HUES6 (cell line): ENCODE measurements around the gene DNAAF9.

Experiments
- H3K27ac ChIP-seq: 2 replicates; pipeline ENCODE4 v1.7.0; 2013; ENCODE audit warnings: low read depth, mild to moderate bottlenecking, low read length, inconsistent platforms
- H3K27me3 ChIP-seq: 2 replicates; pipeline ENCODE4 v1.6.1; 2013; ENCODE audit warnings: low read length; ENCODE audit not compliant: control insufficient read depth, insufficient read depth
- H3K36me3 ChIP-seq: 2 replicates; pipeline ENCODE4 v1.6.1; 2013; ENCODE audit warnings: low read length; ENCODE audit not compliant: control insufficient read depth, insufficient read depth
- H3K4me1 ChIP-seq: 2 replicates; pipeline ENCODE4 v1.6.1; 2013; ENCODE audit warnings: low read length; ENCODE audit not compliant: control insufficient read depth, insufficient read depth
- H3K4me3 ChIP-seq: 2 replicates; pipeline ENCODE4 v1.5.1; 2013; ENCODE audit warnings: low read depth, low read length
- H3K9ac ChIP-seq: one replicate; pipeline ENCODE4 v1.6.1; 2013; ENCODE audit warnings: mild to moderate bottlenecking, low read length
- H3K9me3 ChIP-seq: 2 replicates; pipeline ENCODE4 v1.6.1; 2013; ENCODE audit warnings: low read depth, low read length; ENCODE audit not compliant: control insufficient read depth, insufficient read depth

Gene DNAAF9

DNA sequence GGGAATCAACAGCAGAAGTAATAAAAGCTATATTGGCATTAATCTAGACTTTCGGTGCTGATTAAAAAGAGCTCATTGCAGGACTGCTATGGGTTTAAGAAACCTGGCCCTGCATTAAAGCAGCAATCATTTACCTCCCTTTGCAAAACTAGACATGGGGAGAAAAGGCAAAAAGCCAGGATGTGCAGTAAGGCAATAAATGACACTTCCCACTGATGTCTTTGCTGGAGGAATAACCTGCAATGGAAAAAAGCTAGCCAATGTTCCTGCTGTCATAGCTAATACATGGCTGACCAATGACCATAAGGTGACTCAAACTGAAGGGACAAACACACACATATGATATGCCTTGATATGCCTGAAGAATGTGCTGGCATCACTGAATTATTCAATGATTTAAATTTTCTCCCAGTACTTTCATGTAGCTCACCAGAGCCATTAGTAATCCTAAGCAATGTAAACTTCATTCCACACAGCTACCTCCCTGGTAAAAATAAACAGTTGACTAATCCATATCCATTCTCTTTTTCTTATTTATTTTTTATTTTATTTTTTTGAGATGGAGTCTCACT lies 8.7 kb downstream of the DNAAF9 start:
- H3K4me3 ChIP-seq = no peak overlapping the region
- H3K27me3 ChIP-seq = no peaks in the 10 kb centered on the region
- no peak overlapping the region for H3K9ac ChIP-seq
- H3K36me3 ChIP-seq = no peaks in the 10 kb centered on the region
- no peaks in the 10 kb centered on the region for H3K4me1 ChIP-seq
- H3K27ac ChIP-seq = no peak overlapping the region
- H3K9me3 ChIP-seq = peaks cover 10% of the 10 kb centered on the region; the same call in 1 of the 2 replicates

DNA sequence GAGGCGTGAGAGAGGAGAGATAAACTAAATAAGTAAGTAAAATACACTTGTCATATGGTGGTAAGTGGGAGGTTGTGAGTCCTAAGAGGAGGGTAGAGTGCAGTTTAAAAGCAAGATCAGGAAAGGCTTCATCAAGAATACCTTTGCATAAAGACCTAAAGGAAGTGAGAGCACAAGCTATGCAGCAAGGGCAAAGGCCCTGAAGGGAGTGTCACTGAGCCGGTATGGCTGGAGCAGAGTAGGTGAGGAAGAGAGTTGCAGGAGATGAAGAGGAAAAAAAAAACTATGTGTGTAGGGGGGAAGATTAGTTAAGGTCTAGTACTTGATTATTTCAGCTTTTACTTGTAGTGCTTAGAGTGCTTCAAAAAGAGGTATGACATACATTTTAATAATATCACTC lies 11.0 kb downstream of the DNAAF9 start:
- peaks cover 10% of the 10 kb centered on the region; the same call in 1 of the 2 replicates for H3K9me3 ChIP-seq
- no peak overlapping the region for H3K4me3 ChIP-seq
- no peak overlapping the region for H3K27ac ChIP-seq
- H3K27me3 ChIP-seq = no peaks in the 10 kb centered on the region
- H3K4me1 ChIP-seq = no peaks in the 10 kb centered on the region
- H3K36me3 ChIP-seq = no peaks in the 10 kb centered on the region
- no peak overlapping the region for H3K9ac ChIP-seq

DNA sequence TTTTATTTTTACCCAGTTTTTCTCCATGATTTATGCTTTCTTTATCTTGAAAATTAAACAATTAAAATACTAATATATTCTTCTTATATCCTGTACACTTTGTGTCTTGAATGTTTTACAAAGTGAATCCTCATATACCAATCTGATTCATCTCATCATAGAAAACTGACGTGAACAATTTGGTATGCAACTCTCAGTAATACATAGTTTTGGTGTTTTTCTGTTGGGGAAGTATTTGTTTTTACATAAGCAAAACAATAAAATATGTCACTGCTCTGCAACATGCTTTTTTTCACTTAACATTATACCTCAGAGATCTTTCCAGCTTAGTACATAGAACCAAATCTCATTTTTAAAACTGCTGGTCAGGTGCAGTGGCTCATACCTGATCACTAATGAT lies 14.7 kb downstream of the DNAAF9 start:
- Histone ChIP-seq H3K9me3 (peaks cover 10% of the 10 kb centered on the region; the same call in 1 of the 2 replicates), H3K4me3 (no peak overlapping the region), H3K4me1 (no peaks in the 10 kb centered on the region), H3K9ac (no peak overlapping the region), H3K27ac (no peak overlapping the region), H3K36me3 (no peaks in the 10 kb centered on the region), H3K27me3 (no peaks in the 10 kb centered on the region)

DNA sequence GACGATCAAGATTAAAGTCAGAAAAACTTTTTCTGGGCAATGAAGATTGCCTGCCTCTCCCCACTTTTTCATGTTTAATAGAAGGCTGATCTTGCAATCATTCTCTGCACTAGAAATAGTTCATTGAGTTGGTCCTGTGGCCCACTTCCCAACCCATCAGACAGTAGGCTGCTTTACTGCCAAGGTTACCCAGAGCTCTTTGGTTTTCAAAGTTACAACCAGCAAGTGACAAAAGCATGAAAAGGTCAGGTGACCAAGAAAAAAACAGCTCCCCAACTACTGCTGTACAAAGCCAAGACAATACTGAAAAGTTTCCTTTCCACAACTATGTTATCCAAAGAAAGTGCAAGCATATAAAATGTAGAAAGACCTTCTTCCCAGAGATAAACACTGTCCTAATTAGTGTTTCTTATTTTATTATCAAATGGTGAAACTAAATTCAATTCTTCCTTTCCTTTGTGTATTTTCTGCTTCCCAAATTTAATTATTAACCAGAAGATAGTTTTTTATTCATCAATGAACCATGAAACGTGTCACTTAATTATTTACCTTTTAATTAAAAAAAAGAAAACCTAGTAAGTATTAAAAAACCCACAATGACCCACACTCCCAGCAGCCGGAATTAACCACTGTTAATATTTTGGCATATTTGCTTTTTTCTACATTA lies 16.6 kb downstream of the DNAAF9 start:
- Histone ChIP-seq H3K9me3 (peaks cover 4% of the 10 kb centered on the region; the same call in 1 of the 2 replicates), H3K4me1 (no peaks in the 10 kb centered on the region), H3K27me3 (no peaks in the 10 kb centered on the region), H3K4me3 (no peak overlapping the region), H3K36me3 (no peaks in the 10 kb centered on the region), H3K27ac (no peak overlapping the region), H3K9ac (no peak overlapping the region)

DNA sequence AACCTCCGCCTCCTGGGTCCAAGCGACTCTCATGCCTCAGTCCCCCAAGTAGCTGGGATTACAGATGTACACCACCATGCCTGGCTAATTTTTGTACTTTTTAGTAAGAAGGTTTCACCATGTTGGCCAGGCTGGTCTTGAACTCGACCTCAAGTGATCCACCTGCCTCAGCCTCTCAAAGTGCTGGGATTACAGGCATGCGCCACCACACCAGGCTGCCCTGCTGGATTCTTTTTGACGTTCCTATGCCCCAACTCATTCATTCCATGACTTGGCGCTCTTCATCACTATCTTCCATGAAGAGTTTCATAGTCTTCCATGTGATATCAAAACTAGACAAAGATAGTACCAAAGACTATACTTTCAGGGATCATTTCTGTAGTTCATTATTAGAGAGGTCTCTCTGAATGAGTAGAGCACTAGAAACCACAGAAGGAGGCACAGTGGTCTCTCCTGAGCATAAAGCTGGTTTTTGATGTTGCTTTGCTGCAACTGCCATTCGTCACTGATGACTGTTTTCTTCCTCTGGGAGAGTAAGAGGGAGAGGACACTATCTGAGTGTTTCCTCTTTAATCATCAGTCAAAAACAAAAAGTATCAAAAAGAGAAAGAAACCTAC lies 23.5 kb downstream of the DNAAF9 start:
- H3K9ac ChIP-seq = no peak overlapping the region
- no peak overlapping the region for H3K4me3 ChIP-seq
- no peak overlapping the region for H3K27ac ChIP-seq
- H3K36me3 ChIP-seq = no peaks in the 10 kb centered on the region; the same call in 1 of the 2 replicates
- H3K4me1 ChIP-seq = no peaks in the 10 kb centered on the region
- H3K27me3 ChIP-seq = no peaks in the 10 kb centered on the region
- no peaks in the 10 kb centered on the region for H3K9me3 ChIP-seq

DNA sequence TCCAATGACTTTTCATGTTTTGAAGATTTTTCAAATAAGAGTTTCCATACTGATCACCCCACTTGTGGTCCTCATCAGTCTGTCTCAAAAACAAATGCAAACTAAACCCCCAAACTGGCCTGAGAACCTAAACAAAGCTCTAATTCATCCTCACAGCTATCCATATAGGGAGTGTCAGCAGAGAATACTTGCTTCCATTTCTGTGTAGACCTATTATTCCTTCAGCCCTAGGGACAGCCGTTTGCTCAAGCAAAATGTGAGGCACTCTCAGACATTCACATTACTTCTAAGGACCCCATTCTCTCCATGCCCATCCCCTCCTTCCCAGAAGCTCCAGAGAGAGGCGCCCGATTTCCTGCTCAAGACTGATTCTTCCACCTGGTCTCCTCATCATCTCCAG lies 24.6 kb downstream of the DNAAF9 start:
- H3K9ac ChIP-seq = no peak overlapping the region
- no peak overlapping the region for H3K4me3 ChIP-seq
- peaks cover 7% of the 10 kb centered on the region for H3K36me3 ChIP-seq
- H3K4me1 ChIP-seq = no peaks in the 10 kb centered on the region; the same call in 1 of the 2 replicates
- no peaks in the 10 kb centered on the region for H3K9me3 ChIP-seq
- no peak overlapping the region for H3K27ac ChIP-seq
- no peaks in the 10 kb centered on the region for H3K27me3 ChIP-seq

DNA sequence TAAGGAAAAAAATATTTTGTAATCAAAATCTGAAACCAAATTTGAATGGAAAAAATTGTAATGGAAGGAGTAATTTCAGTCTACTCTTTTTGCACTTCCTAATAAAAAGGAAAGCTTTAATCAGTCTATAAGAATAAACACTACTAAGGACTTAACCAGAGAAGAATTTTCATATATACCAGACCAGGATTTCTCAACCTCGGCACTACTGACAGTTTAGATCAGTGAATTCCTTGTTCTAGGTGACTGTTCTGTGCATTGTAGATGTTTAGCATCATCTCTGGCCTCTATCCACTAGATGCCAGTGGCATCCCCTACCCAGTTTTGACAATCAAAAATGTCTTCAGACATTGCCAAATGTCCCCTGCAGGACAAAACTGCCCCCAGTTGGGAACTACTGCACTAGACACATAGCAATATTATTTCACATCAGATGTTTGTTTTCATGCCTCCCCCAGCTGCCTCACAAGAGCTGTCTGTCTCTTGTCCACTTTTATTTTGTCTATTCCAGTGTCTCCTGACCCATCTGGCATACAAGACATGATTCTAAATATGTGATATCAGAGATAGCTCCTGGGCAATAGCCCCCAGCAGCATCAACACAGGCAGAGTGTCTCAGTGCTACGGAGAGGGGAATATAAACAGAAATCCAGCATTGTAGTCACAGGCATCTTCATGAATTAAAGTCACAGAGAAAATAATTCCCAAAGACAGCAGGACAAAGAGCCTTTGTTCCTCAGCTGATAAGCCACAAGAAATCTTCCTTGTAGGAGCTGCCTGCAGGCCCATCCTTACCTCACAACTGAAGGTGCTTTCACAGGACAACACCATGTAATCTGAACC lies 27.0 kb downstream of the DNAAF9 start:
- Histone ChIP-seq H3K9me3 (no peaks in the 10 kb centered on the region), H3K9ac (no peak overlapping the region), H3K27ac (no peak overlapping the region), H3K27me3 (no peaks in the 10 kb centered on the region), H3K4me1 (peaks cover 4% of the 10 kb centered on the region; the same call in 1 of the 2 replicates), H3K36me3 (peaks cover 11% of the 10 kb centered on the region), H3K4me3 (no peak overlapping the region)

DNA sequence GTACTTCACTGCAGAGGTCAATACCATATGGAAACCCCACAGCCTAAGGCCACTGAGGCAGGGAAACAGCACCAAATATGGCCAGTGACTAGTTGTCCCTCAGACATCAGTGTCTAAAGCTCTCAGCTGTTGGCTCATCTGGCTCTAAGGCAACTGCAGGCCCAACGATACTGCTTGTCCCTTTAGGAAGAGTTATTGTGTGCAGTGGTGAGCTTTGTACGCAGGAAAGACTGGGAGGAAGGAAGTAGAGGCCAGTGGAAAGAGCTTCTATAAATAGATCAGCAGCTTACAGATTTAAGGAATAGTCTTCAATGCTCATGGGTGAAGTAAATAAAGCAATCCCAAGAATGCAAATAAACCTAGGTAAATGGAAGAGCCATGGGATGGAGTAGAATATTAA lies 29.3 kb downstream of the DNAAF9 start:
- Histone ChIP-seq H3K9me3 (no peaks in the 10 kb centered on the region), H3K27me3 (no peaks in the 10 kb centered on the region), H3K36me3 (peaks cover 33% of the 10 kb centered on the region), H3K27ac (no peak overlapping the region), H3K9ac (no peak overlapping the region), H3K4me1 (peaks cover 4% of the 10 kb centered on the region; the same call in 1 of the 2 replicates), H3K4me3 (no peak overlapping the region)

DNA sequence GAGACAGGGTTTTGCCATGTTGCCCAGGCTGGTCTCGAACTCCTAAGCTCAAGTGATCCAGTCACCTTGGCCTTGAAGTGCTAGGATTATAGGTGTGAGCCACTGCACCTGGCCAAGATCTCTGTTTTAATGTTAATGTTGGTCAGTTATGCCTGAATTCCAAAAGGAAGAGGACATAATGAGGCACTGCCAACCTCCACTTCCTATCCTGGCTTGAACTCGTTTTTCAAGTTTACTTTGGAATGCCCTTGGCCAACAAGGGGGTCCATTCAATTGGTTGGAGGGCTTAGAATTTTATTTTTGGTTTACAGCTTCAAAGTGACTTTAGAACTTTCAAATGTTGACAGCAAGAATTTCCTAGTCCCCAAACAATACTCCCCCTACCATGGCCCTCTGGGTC lies 29.8 kb downstream of the DNAAF9 start:
- H3K9ac ChIP-seq = no peak overlapping the region
- no peaks in the 10 kb centered on the region for H3K9me3 ChIP-seq
- H3K27me3 ChIP-seq = no peaks in the 10 kb centered on the region
- H3K27ac ChIP-seq = no peak overlapping the region
- H3K4me1 ChIP-seq = peaks cover 4% of the 10 kb centered on the region; the same call in 1 of the 2 replicates
- peaks cover 37% of the 10 kb centered on the region for H3K36me3 ChIP-seq
- H3K4me3 ChIP-seq = no peak overlapping the region

DNA sequence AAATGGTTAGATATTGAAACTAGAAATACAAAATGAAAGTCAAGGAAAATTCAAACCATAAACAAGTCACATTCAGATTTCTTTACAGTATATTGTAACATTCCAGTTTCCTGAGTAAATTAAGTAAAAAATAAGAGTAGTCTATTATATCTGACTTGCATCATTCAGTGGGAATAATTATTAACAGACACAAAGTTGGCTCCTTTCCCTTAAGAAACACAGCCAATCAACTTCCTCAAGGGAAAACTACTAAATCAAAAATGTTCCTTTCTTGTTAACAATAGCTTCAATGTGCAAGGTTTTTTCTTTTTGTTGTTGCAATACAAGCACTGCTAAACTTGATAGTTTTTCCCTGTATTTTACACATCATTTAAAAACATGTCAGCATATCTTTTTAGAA lies 33.2 kb downstream of the DNAAF9 start:
- H3K9ac ChIP-seq = no peak overlapping the region
- H3K4me3 ChIP-seq = no peak overlapping the region
- H3K4me1 ChIP-seq = peaks cover 4% of the 10 kb centered on the region; the same call in 1 of the 2 replicates
- no peaks in the 10 kb centered on the region for H3K27me3 ChIP-seq
- no peaks in the 10 kb centered on the region for H3K9me3 ChIP-seq
- H3K27ac ChIP-seq = no peak overlapping the region
- peaks cover 49% of the 10 kb centered on the region for H3K36me3 ChIP-seq
